Right forelimb (tissue), 1 donor: ENCODE data around the gene CHST1.

ENCODE experiments used
- DNase-seq: peaks from one replicate; pipeline ENCODE4 v3.0.0-alpha.2; 2018

Gene CHST1, protein sequence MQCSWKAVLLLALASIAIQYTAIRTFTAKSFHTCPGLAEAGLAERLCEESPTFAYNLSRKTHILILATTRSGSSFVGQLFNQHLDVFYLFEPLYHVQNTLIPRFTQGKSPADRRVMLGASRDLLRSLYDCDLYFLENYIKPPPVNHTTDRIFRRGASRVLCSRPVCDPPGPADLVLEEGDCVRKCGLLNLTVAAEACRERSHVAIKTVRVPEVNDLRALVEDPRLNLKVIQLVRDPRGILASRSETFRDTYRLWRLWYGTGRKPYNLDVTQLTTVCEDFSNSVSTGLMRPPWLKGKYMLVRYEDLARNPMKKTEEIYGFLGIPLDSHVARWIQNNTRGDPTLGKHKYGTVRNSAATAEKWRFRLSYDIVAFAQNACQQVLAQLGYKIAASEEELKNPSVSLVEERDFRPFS

GRCh38 chr11:45665206-45665932 lies at the start of gene CHST1:
Gene CHST1, minus strand, starts transcription at chr11:45665622. Its CDS starts 14,699 bp downstream, at chr11:45650923.
- peak; percentile 70 for DNase-seq

DNA sequence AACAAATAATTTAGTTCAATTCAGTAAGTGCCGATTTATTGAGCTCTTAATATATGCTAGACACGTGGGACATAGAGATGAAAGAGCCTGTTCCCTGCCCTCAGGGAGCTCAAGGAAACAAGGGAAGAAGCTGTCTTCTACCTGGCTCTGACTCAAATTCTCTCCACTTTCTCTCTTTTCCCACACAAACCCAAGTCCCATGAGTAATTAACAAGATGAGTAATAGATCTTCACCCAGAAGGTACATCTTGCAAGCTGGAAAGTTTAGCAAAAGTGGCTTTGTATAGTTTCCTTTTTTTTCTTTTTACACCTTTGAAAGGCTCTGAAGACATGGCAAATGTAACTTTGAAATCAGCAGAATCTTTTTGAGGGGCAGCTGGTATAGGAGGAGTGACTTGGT lies 48.2 kb upstream of the CHST1 start:
- DNase-seq: no peak

GRCh38 chr11:45710561-45710960 lies 45.1 kb upstream of the CHST1 start:
- no peak for DNase-seq

- DNase-seq: no peak
Measured at GRCh38 chr11:45708887-45709663, 43.7 kb upstream of the CHST1 start.

DNA sequence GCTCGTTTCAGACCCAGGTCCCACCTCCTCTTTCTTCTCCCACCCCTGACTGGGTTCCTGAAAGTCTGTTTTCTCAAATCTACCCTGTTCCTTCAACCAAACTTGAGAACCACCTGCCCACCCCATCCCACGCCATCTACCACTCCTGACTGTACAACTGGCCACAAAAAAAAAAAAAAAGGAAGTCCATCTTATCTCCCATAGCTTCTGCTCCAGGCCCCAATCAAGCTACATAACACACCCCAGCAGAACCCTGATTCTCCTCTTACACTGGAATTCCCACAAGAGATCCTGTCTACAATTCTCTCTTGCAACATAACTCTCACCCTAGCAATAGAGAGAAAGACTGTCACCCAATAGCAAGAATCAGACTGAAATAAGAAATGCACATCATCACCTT lies 39.2 kb upstream of the CHST1 start:
- DNase-seq: no peak

- no peak for DNase-seq
Measured at GRCh38 chr11:45704133-45704532, 38.7 kb upstream of the CHST1 start.

DNA sequence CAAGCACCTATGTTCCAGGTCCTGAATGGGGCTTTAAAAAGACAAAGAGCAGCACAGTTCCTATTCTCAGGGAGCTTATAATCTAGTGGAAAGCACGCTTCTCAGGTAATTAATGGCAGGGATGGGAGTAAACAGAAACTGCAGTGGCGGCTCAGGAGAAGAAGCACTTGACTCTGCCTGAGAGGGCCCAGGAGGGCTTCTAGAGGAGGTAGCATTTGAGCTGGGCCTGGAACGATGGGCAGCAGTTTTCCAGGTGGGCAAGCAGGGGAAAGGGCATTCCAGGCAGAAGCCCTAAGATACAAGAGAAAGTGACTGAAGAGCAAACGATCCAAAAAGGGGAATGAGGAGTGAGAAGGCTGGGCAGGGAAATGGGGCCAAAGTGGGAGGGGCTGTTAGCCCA lies 37.1 kb upstream of the CHST1 start:
- no peak for DNase-seq

GRCh38 chr11:45698777-45699497 lies 33.5 kb upstream of the CHST1 start:
- no peak for DNase-seq

- DNase-seq: no peak
Measured at GRCh38 chr11:45692808-45693453, 27.5 kb upstream of the CHST1 start.

DNA sequence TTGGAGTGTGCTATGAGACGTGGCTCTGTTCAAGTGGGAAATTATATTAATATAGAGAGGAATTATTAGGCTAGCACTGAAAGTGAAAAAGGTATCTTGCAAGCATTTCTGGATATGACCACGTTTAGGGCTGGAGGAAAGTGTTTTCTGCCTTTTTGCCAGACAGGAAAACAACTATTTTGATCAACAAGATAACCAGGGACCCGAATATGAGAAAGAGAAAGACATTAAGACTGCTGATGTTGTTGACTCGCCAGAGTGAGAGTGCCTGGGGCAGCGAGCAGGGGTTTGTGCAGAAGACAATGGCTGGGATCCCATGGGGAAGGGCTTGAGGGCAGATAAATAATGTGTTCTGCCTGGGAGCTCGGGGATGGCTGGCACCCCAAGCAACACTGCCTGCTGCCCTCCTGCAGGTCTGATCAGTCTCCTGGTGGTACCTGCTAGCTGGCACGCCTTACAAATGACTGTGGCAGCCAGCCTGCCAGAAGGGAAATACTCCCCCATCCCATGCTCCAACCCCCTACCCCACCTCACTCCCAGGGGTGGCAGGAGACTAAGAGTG lies 23.1 kb upstream of the CHST1 start:
- no peak for DNase-seq

- no peak for DNase-seq
Measured at GRCh38 chr11:45687836-45688235, 22.4 kb upstream of the CHST1 start.

DNA sequence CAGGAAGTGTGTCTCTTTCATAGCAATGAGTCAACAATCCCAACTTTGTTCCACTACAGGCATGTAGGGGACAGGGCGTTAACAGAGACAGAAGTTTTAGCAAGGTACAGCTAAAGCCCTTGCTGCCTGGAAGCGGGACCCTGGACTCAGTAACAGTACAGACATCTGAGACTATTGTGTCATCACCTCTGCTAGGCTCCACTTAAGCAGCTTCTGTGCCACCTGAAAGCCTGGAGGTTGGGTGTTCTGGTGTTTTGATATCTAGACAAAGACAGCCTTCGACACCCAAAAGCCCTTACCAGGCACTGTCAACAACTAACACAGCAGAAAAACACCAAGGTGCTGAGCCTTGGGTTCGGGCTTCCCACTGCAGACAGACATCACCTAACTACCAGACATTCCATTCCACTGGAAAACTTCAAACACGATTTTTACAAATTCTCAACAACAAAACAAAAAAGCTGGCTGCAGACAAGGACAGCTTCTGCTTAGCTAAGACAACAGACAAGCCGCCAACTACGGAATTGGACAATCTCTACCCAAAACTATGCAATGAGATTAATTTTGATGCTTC lies 20.6 kb upstream of the CHST1 start:
- DNase-seq: no peak

DNA sequence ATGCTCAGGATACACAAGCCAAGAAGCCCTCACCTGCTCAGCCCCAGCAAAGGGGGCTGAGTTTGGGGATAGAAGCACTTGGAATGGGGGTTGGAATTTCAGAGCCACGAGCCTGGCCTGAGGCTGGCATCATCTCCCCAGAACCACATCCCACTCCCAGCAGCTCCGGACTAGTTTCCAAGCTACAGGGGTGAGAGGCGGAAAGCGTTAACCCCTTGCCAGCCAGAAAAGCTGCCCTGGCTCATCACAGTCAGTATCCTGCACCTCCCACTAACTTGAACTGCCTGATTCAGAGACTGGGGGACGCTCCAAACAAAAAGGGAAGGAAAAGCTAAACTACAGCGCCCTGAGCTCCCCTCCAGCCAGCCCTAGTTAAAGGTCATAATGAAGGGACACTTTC lies 19.0 kb upstream of the CHST1 start:
- DNase-seq: no peak

DNA sequence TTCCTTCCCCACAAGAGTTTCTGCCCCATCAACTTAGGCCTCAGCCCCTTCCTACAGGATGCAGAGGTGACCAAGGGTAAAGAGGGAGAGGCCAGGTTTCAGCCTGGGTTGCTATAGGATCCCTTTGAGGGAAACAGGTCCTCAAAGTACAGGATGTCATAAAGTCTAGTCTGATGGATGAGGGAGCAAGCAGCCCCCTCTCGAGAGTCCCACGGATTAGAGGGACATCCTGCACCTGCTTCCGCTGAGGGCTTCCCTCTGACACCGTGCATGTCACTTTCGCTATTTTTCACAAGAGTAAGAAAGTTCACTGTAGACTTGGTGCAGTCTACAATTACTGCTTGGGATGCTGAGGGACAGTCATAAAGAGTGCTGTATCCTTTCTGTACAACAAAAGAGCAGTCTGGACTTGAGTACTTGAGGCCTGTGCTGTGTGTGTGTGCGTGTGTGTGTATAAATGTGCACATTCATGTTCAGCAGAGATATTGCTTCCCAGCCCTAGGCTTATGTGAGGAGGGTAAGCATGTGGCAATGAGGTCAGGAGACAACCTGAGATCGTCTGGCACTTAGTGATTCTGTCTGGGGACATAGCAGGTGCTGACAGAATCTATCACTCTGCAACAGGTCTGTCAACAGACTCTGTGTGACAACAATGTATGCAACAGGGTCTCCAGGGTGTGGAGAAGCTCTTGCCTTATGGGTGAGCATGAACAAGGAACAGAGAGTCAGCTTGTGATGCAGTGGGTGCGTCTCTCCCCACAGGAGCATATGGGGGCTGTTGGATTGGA lies 18.0 kb upstream of the CHST1 start:
- DNase-seq: no peak

DNA sequence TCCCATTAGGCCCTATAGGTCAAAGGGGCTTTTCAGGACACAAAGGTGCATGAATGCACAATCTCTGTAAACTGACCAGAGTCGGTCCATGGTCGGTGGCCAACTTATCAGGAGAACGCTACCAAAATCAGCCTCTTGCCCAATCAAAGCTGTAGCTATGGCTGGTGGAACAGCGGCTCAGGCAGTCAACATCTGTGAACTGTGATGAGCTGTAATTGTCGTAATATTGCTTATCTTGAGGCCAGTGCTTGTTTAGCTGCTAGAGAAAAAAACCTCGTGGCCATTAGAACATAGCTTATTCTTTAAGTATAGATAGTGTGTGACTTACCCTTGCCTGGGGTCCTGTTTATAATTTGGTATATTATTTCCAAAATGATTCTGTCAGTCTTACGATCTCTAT lies 14.4 kb upstream of the CHST1 start:
- no peak for DNase-seq

DNA sequence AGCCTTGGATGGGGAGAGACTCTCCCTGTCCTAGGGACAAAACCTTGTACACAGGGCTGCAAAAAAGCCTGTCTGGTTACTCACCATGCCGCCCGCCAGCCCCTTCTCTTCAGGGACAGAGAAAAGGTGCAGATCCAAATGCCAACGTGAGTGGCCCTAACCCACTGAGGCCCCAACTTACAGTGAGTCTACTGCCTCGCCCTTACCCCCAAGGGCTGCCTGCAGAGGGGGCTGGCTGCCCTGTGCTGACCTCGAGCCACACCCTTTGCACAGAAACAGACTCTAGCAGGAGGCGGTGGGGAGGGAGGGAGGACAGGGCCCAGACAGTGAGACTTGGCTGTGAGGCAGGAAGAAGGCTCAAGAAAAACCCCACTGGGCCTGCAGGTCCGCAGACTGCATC lies 13.6 kb upstream of the CHST1 start:
- DNase-seq: no peak

DNA sequence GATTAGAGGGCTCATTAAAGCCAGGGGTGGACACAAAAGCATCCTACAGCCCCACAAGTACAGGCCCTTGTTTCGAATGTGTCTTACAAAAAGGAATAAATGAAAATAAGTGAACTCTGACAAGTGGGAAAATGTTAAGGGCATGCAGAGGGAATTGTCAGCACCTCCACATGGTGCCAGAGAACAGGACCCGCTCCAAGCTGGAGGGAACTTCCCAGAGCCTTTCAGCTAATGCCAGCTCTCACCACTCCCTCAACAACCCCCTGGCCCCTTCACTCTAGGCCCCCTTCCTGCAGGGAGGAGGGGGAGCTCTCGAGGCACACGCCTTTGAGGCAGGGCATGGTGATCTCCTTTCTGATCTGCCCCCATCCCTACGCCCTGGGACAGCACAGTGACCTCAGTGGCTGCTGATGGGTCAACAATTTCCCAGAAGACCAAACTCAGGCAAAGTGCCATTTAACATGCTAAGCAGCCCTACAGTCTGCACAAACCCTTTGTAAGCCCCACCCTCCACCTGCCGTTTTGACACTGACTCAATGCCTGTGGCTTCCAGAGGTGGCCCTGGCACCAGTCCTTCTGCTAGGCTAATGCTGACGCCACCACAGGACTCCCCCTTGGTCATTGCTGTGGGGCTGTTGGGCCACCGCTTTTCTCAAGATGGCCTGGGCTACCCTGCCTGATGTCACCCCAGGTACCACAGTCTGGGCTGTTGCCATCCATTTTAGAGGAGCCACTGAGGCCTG lies 12.5 kb upstream of the CHST1 start:
- DNase-seq: no peak

DNA sequence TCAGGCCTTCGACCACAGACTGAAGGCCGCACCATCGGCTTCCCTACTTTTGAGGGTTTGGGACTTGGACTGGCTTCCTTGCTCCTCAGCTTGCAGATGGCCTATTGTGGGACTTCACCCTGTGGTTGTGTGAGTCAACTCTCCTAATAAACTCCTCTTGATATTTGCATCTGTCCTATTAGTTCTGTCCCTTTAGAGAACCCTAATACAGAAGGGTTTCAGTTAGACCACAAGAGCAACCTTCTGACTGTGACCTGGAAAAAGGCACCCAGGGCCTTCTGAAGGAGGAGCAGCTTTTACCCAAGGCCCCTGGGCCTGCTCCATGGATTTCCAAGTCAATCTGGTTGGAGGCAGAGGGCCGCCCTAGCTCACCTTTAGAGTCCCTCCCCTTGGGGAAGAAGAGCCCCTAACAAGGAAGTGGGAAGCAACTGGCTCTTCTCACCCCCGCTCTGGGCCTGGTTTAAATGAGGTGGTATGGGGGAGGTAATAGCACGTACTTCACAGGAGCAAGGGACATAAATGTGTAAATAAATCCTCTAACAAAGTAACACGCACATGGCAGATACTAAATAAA lies 11.2 kb upstream of the CHST1 start:
- DNase-seq: no peak

GRCh38 chr11:45675646-45676045 lies 10.2 kb upstream of the CHST1 start:
- no peak for DNase-seq
